ENCODE data around the gene SRGAP1. TPM values are rescaled to one million over a fixed set of nuclear protein-coding genes. Genes with fewer than 3 reads are reported as not detected.

Gene SRGAP1
- total and polyA plus RNA-seq, 9 of the 15 experiments (the other 6 are each of a cell fraction or from before 2014, with no cell fraction given): 0.01 to 0.13 (median 0.04) TPM; not detected in 3

GRCh38 chr12:63889721-63890509 lies 45.4 kb downstream of the SRGAP1 start (continued):
- no peak for TF ChIP-seq REST (IDR thresholded peaks at IDR 0.05; ENCODE audit: borderline replicate concordance)
- TF ChIP-seq REST (CRISPR knock-in tag; IDR thresholded peaks at IDR 0.05; ENCODE audit: low read depth): no peak
- TF ChIP-seq GATAD2B (IDR thresholded peaks at IDR 0.05; ENCODE audit: borderline replicate concordance): no peak
- TF ChIP-seq CGGBP1 (CRISPR knock-in tag; IDR thresholded peaks at IDR 0.05): no peak
- no peak for TF ChIP-seq SIN3B (IDR thresholded peaks at IDR 0.05; ENCODE audit: low read depth)
- TF ChIP-seq EP400 (IDR thresholded peaks at IDR 0.05): no peak
- TF ChIP-seq, protein P1, sequence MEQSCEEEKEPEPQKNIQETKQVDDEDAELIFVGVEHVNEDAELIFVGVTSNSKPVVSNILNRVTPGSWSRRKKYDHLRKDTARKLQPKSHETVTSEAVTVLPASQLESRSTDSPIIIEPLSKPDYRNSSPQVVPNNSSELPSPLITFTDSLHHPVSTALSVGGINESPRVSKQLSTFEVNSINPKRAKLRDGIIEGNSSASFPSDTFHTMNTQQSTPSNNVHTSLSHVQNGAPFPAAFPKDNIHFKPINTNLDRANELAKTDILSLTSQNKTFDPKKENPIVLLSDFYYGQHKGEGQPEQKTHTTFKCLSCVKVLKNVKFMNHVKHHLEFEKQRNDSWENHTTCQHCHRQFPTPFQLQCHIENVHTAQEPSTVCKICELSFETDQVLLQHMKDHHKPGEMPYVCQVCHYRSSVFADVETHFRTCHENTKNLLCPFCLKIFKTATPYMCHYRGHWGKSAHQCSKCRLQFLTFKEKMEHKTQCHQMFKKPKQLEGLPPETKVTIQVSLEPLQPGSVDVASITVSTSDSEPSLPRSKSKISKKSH (CRISPR knock-in tag; IDR thresholded peaks at IDR 0.05): no peak

All from K562 (cell line).